GM23248 (cell line): ENCODE results near the gene DTNB. TPM values are rescaled to one million over a fixed set of nuclear protein-coding genes. Genes with fewer than 3 reads are reported as not detected.

Experiments
- DNase-seq: peaks from one replicate; pipeline ENCODE4 v3.0.0-alpha.2; 2015
- H2AFZ ChIP-seq: fragments of 200-600 bp; sonication (generic); 2 replicates; pipeline ENCODE4 v1.6.1; 2016; ENCODE audit warnings: antibody characterized with exemption
- H3F3A ChIP-seq: fragments of 200-600 bp; sonication (generic); 2 replicates; pipeline ENCODE4 v1.6.1; 2016; ENCODE audit warnings: mild to moderate bottlenecking, antibody characterized with exemption, mixed run types; ENCODE audit not compliant: insufficient read depth
- H3K27ac ChIP-seq: fragments of 200-600 bp; sonication (generic); 2 replicates; pipeline ENCODE4 v1.5.1; 2016; ENCODE audit warnings: mild to moderate bottlenecking
- H3K27me3 ChIP-seq: fragments of 200-600 bp; sonication (generic); replicated peaks from 2 replicates; pipeline ENCODE4 v1.6.1; 2016; ENCODE audit warnings: mild to moderate bottlenecking; ENCODE audit not compliant: insufficient read depth
- H3K36me3 ChIP-seq: fragments of 200-600 bp; sonication (generic); 2 replicates; pipeline ENCODE4 v1.6.1; 2016; ENCODE audit warnings: low read depth, mild to moderate bottlenecking
- H3K4me1 ChIP-seq: fragments of 200-600 bp; sonication (generic); 2 replicates; pipeline ENCODE4 v1.6.1; 2016; ENCODE audit warnings: mild to moderate bottlenecking; ENCODE audit not compliant: insufficient read depth
- H3K4me2 ChIP-seq: fragments of 200-600 bp; sonication (generic); one replicate; pipeline ENCODE4 v1.6.1; 2016; ENCODE audit warnings: mild to moderate bottlenecking; ENCODE audit not compliant: unreplicated experiment
- H3K4me3 ChIP-seq: fragments of 200-600 bp; sonication (generic); 2 replicates; pipeline ENCODE4 v1.5.1; 2016; ENCODE audit warnings: mild to moderate bottlenecking
- H3K79me2 ChIP-seq: fragments of 200-600 bp; sonication (generic); 2 replicates; pipeline ENCODE4 v1.6.1; 2016; ENCODE audit warnings: mild to moderate bottlenecking; ENCODE audit not compliant: insufficient read depth
- H3K9ac ChIP-seq: fragments of 200-600 bp; sonication (generic); 2 replicates; pipeline ENCODE4 v1.6.1; 2016; ENCODE audit warnings: mild to moderate bottlenecking
- H3K9me2 ChIP-seq: fragments of 200-600 bp; sonication (generic); 2 replicates; pipeline ENCODE4 v1.6.1; 2016; ENCODE audit warnings: mixed run types, mild to moderate bottlenecking, moderate library complexity; ENCODE audit not compliant: insufficient read depth
- H3K9me3 ChIP-seq: fragments of 200-600 bp; sonication (generic); one replicate; pipeline ENCODE4 v1.6.1; 2017; ENCODE audit warnings: low read depth
- H4K20me1 ChIP-seq: fragments of 200-600 bp; sonication (generic); 2 replicates; pipeline ENCODE4 v1.6.0; 2016; ENCODE audit not compliant: insufficient read depth
- EZH2 ChIP-seq: fragments of 200-600 bp; sonication (generic); IDR thresholded peaks from 2 replicates; pipeline ENCODE4 v1.6.1; 2018; ENCODE audit warnings: antibody characterized with exemption, mild to moderate bottlenecking; ENCODE audit not compliant: insufficient read depth, poor library complexity, severe bottlenecking
- EZH2phosphoT487 ChIP-seq: fragments of 200-600 bp; sonication (generic); IDR thresholded peaks from 2 replicates; pipeline ENCODE4 v1.6.1; 2018; ENCODE audit warnings: antibody characterized with exemption, moderate library complexity, mild to moderate bottlenecking, low read depth; ENCODE audit not compliant: insufficient read depth
- WGBS, 2 experiments: methylation state at CpG; one replicate each; pipeline ENCODE4 v1.1.6; 2015 to 2017; ENCODE audit warnings: low lambda C conversion rate in 2 of 2, low coverage in 1 of 2; ENCODE audit errors: missing lambda C conversion rate in 2 of 2; 5-methylcytosine and 5-hydroxymethylcytosine counted together
- in situ Hi-C: fragments of 300-500 bp; cut with MboI; formaldehyde crosslinking; loops from 2 replicates; pipeline ENCODE4 v1.15.0; 2020
- polyA plus RNA-seq: library from polyadenylated mRNA; unstranded; fragments of >200 nt; fragmentation: Nextera tagmentation; extraction: Ambion mirVana; gene quantifications from 2 replicates; pipeline ENCODE4 v1.2.1, GENCODE V29; 2016
- total RNA-seq: library from RNA; depleted of rRNA; stranded (reverse); fragments of >200 nt; shearing (Covaris generic); gene quantifications from 2 replicates; pipeline ENCODE4 v1.2.3, GENCODE V29; 2014

DTNB gene
- total and polyA plus RNA-seq, 2 experiments from 2014 or later = 1.1 to 4.0 TPM

DNA sequence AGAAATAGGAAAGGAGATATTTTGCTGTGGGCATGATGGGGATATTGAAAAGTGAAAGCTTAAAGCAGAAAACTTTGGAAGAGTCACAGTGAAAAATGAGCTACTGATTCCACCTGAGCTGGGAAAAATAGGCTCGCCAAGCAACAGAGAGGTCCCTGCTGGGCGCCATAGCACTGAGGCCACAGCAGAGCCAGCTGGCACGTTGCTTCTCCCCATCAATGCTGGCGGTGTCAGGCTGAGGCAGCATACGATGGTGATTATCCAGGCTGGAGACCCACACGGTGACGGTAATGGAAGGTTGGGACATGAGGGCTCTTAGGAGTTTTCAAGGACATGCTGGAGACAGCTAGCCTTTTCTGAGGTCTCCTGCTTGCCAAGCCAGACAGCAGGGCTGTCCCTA is 25.8 kb upstream of the DTNB start:
- Histone ChIP-seq H3K27ac (no peak overlapping the region), H3K4me3 (no peak overlapping the region), H3K9me2 (no peaks in the 10 kb centered on the region), H3K79me2 (no peaks in the 10 kb centered on the region), H3F3A (no peaks in the 10 kb centered on the region), H3K9ac (no peak overlapping the region), H3K36me3 (no peaks in the 10 kb centered on the region), H3K27me3 (peaks cover 18% of the 10 kb centered on the region), H3K4me2 (no peak overlapping the region), H4K20me1 (no peaks in the 10 kb centered on the region), H2AFZ (no peak overlapping the region), H3K4me1 (no peaks in the 10 kb centered on the region; the same call in 1 of the 2 replicates), H3K9me3 (no peaks in the 10 kb centered on the region)
- in situ Hi-C loops = no loop called here
- TF ChIP-seq EZH2phosphoT487 = no peak
- no peak for TF ChIP-seq EZH2
- WGBS, 2 experiments = 79 to 83% methylated on average over 7 of the region's 7 CpGs
- no peak for DNase-seq

DNA sequence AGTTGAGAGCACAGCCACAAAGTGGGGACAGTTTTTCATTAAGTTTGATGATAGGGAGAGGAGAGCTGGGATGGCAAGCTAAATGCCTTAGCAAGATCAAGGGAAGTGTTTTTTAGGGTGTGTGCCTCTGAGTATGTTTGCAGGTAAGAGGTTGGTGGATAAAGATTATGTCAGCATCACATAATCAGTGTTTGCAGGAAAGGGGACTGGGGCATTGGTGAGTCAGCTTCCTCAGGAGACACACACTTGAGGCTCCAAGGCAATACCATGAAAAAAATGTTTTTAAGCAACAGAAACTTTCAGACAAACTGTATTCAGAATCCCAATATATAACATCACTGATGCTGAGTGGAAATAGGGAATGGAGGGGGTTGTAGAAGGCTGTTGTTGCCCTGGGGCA is 25.4 kb upstream of the DTNB start:
- Histone ChIP-seq H3F3A (no peaks in the 10 kb centered on the region), H3K4me3 (no peak overlapping the region), H3K9ac (no peak overlapping the region), H3K4me2 (no peak overlapping the region), H3K79me2 (no peaks in the 10 kb centered on the region), H4K20me1 (no peaks in the 10 kb centered on the region), H3K36me3 (no peaks in the 10 kb centered on the region), H3K27me3 (peaks cover 18% of the 10 kb centered on the region), H3K27ac (no peak overlapping the region), H3K9me3 (no peaks in the 10 kb centered on the region), H3K4me1 (no peaks in the 10 kb centered on the region; the same call in 1 of the 2 replicates), H2AFZ (no peak overlapping the region), H3K9me2 (no peaks in the 10 kb centered on the region)
- in situ Hi-C loops = no loop called here
- no peak for DNase-seq
- TF ChIP-seq EZH2 = no peak
- no peak for TF ChIP-seq EZH2phosphoT487

DNA sequence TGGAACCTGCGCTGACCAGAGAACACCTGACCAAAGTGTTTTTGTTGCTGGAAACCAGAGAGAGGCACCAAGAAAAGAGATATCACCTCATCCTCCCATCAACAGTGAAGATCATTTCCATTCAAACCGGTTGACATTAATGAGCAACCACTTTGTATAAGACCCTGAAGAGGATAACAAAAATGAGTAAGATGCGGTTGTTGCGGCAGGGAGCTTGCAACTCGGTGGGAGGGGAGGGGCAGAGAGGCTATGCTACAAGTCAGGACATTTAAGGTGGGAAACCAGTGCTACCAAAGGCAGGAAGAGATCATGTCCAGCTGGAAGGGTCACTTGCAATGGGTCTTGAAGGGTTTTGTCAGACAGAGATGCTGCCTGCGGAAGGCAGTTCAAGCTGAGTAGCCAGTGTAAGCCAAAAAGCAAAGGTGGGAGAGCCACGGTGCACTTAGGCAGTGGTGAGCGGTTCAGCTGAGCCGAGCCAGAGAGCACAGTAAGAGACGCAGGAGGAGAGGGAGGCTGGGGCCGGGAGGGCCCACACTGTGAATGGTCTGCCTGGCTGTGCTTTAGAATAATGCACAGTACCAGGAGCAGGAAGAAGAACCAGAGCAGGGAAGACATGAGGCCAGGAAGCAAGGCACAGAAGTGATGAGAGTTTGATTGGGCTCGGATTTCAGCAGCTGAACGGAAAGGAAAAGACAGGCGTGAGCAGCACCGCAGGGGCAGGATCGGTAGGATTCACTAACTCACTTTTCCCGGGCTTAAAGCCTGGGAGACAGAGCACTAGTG is 24.4 kb upstream of the DTNB start:
- no peaks in the 10 kb centered on the region for H3F3A ChIP-seq
- TF ChIP-seq EZH2 (no peak), EZH2phosphoT487 (no peak)
- in situ Hi-C loops = no loop called here
- WGBS, 2 experiments = 34 to 38% methylated on average over 17 of the region's 17 CpGs
- H3K4me3 ChIP-seq = peak overlapping the region; percentile 7; the same call in 1 of the 2 replicates
- no peak overlapping the region for H3K27ac ChIP-seq
- 0 out of 2 replicates have a peak overlapping the region, but pooled peaks have one; percentile 39 for H2AFZ ChIP-seq
- no peak overlapping the region for H3K9ac ChIP-seq
- H3K4me2 ChIP-seq = peak overlapping the region; percentile 62
- no peaks in the 10 kb centered on the region; the same call in 1 of the 2 replicates for H3K4me1 ChIP-seq
- H3K36me3 ChIP-seq = no peaks in the 10 kb centered on the region
- no peak for DNase-seq
- no peaks in the 10 kb centered on the region for H3K9me3 ChIP-seq
- peaks cover 18% of the 10 kb centered on the region for H3K27me3 ChIP-seq
- no peaks in the 10 kb centered on the region for H4K20me1 ChIP-seq
- no peaks in the 10 kb centered on the region for H3K79me2 ChIP-seq
- no peaks in the 10 kb centered on the region for H3K9me2 ChIP-seq

DNA sequence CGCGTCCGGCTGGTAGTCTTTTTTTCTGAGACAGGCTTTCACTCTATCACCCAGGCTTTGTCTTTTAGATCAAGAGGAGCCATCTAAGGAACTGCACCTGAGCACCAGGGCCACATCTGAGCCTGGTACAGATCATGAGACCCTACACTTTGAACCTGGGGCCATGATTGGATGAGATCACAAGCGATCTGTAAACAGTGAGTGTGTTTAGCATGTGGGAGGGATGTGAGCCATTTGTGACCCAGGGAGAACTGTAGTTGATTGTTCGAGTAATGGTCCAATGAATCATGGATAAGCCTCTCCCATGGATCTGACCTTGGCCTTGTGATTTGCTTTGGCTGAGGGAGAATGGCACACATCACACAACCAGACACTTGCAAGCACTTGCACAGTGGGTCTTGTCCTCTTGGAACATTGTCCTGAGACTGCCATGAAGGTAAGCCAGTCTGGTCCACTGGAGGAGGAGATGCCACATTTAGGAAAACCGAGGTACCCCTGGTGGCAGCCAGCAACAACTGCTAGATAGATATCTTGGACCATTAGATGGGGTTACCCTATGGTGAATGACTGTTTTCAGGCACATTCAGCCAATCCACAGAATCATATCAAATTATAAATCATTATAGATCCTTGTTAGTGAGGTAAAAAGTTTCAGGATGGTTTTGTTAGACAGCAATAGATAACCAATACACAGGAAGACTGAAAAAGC is 19.5 kb upstream of the DTNB start:
- Histone ChIP-seq H3K79me2 (no peaks in the 10 kb centered on the region), H3K27ac (no peak overlapping the region), H4K20me1 (no peaks in the 10 kb centered on the region), H3K4me2 (no peak overlapping the region), H3K36me3 (no peaks in the 10 kb centered on the region), H3K4me1 (no peaks in the 10 kb centered on the region), H3K27me3 (peaks cover 15% of the 10 kb centered on the region), H3K9ac (no peak overlapping the region), H3K4me3 (no peak overlapping the region), H2AFZ (no peak overlapping the region), H3K9me2 (no peaks in the 10 kb centered on the region), H3K9me3 (no peaks in the 10 kb centered on the region), H3F3A (no peaks in the 10 kb centered on the region)
- in situ Hi-C loops = no loop called here
- WGBS, 2 experiments = 86 to 87% methylated on average over 6 of the region's 6 CpGs
- no peak for DNase-seq
- TF ChIP-seq EZH2 = no peak
- TF ChIP-seq EZH2phosphoT487 = no peak
